Osteoblast (primary cell): ENCODE results near the gene PRDX3. TPM values are rescaled to one million over a fixed set of nuclear protein-coding genes. Genes with fewer than 3 reads are reported as not detected.

Experiments used
- DNase-seq: peaks from one replicate; pipeline ENCODE4 v3.0.0; 2011; ENCODE audit warnings: low spot score, mixed read lengths; ENCODE audit not compliant: insufficient read length; ENCODE audit errors: missing footprints
- H2AFZ ChIP-seq: 2 replicates; pipeline ENCODE4 v1.6.0; 2011; ENCODE audit warnings: mild to moderate bottlenecking, low read length
- H3K27ac ChIP-seq: 2 replicates; pipeline ENCODE4 v1.5.1; 2011; ENCODE audit warnings: mild to moderate bottlenecking, low read depth, low read length, moderate library complexity
- H3K27me3 ChIP-seq: 2 replicates; pipeline ENCODE4 v1.6.0; 2012; ENCODE audit warnings: mild to moderate bottlenecking, control low read depth, inconsistent platforms, low read length, moderate library complexity; ENCODE audit not compliant: insufficient read depth
- H3K36me3 ChIP-seq: 2 replicates; pipeline ENCODE4 v1.5.1; 2011; ENCODE audit warnings: mild to moderate bottlenecking, low read length, control low read depth, moderate library complexity; ENCODE audit not compliant: insufficient read depth
- H3K4me1 ChIP-seq: 2 replicates; pipeline ENCODE4 v1.5.1; 2011; ENCODE audit warnings: mild to moderate bottlenecking, low read length, control low read depth, moderate library complexity; ENCODE audit not compliant: insufficient read depth
- H3K4me2 ChIP-seq: 2 replicates; pipeline ENCODE4 v1.6.0; 2011; ENCODE audit warnings: mild to moderate bottlenecking, low read length; ENCODE audit not compliant: insufficient read depth
- H3K4me3 ChIP-seq: fragments of 200-600 bp; sonication (generic); 3 replicates; pipeline ENCODE4 v1.5.1; 2012; ENCODE audit warnings: mild to moderate bottlenecking, low read length, inconsistent platforms; ENCODE audit not compliant: insufficient read depth
- H3K79me2 ChIP-seq: 2 replicates; pipeline ENCODE4 v1.6.0; 2012; ENCODE audit warnings: mild to moderate bottlenecking, low read length, control low read depth, inconsistent platforms; ENCODE audit not compliant: insufficient read depth
- H3K9me3 ChIP-seq: 2 replicates; pipeline ENCODE4 v1.5.1; 2011; ENCODE audit warnings: low read depth, low read length, control low read depth
- H4K20me1 ChIP-seq: 2 replicates; pipeline ENCODE4 v1.6.0; 2012; ENCODE audit warnings: mild to moderate bottlenecking, low read length, control low read depth; ENCODE audit not compliant: insufficient read depth
- CTCF ChIP-seq: IDR thresholded peaks from 2 replicates; pipeline ENCODE4 v1.5.1; 2011; ENCODE audit warnings: mild to moderate bottlenecking, low read depth, low read length, moderate library complexity; ENCODE audit errors: extremely low read depth
- total RNA-seq: library from RNA; depleted of rRNA; stranded (reverse); fragments of >200 nt; gene quantifications from 2 replicates; pipeline ENCODE4 v1.2.3, GENCODE V29; 2012

The PRDX3 gene
- total RNA-seq, 1 donor = 119 TPM

- no peaks in the 10 kb centered on the region for H3K79me2 ChIP-seq
- peak; percentile 91 for TF ChIP-seq CTCF
- peak overlapping the region; percentile 86 for H3K4me2 ChIP-seq
- H4K20me1 ChIP-seq = no peaks in the 10 kb centered on the region
- H3K9me3 ChIP-seq = no peaks in the 10 kb centered on the region
- H3K4me3 ChIP-seq = peak overlapping the region; percentile 58
- peaks cover 14% of the 10 kb centered on the region for H3K4me1 ChIP-seq
- peaks cover 5% of the 10 kb centered on the region for H3K27me3 ChIP-seq
- H3K27ac ChIP-seq = no peak overlapping the region
- peak; percentile 86 for DNase-seq
- peak overlapping the region; percentile 76 for H2AFZ ChIP-seq
- no peaks in the 10 kb centered on the region for H3K36me3 ChIP-seq
Measured at GRCh38 chr10:119199231-119199992, 20.8 kb upstream of the PRDX3 start.

- TF ChIP-seq CTCF = peak; percentile 61
- H3K27me3 ChIP-seq = peaks cover 5% of the 10 kb centered on the region
- H3K4me3 ChIP-seq = no peak overlapping the region
- H3K27ac ChIP-seq = no peak overlapping the region
- H3K4me1 ChIP-seq = peaks cover 12% of the 10 kb centered on the region
- H2AFZ ChIP-seq = no peak overlapping the region
- H3K79me2 ChIP-seq = no peaks in the 10 kb centered on the region
- DNase-seq = no peak
- peak overlapping the region; percentile 86 for H3K4me2 ChIP-seq
- H4K20me1 ChIP-seq = no peaks in the 10 kb centered on the region
- H3K9me3 ChIP-seq = no peaks in the 10 kb centered on the region
- H3K36me3 ChIP-seq = no peaks in the 10 kb centered on the region
Measured at GRCh38 chr10:119198438-119198837, 19.8 kb upstream of the PRDX3 start.

GRCh38 chr10:119197921-119198320 lies 19.3 kb upstream of the PRDX3 start:
- Histone ChIP-seq H3K4me3 (no peak overlapping the region), H3K27ac (no peak overlapping the region)

More at GRCh38 chr10:119197921-119198320, 19.3 kb upstream of the PRDX3 start:
- Histone ChIP-seq H4K20me1 (no peaks in the 10 kb centered on the region), H3K27me3 (peaks cover 5% of the 10 kb centered on the region), H3K36me3 (no peaks in the 10 kb centered on the region), H2AFZ (no peak overlapping the region), H3K4me2 (no peak overlapping the region), H3K79me2 (no peaks in the 10 kb centered on the region), H3K4me1 (peaks cover 7% of the 10 kb centered on the region), H3K9me3 (no peaks in the 10 kb centered on the region)
- no peak for DNase-seq
- no peak for TF ChIP-seq CTCF
